Measurements from ENCODE around the gene RAB40B. TPM values are rescaled to one million over a fixed set of nuclear protein-coding genes. Genes with fewer than 3 reads are reported as not detected.

The RAB40B gene
- total RNA-seq, 2 donors from 2014 or later: 23.8 to 34.9 TPM

DNA sequence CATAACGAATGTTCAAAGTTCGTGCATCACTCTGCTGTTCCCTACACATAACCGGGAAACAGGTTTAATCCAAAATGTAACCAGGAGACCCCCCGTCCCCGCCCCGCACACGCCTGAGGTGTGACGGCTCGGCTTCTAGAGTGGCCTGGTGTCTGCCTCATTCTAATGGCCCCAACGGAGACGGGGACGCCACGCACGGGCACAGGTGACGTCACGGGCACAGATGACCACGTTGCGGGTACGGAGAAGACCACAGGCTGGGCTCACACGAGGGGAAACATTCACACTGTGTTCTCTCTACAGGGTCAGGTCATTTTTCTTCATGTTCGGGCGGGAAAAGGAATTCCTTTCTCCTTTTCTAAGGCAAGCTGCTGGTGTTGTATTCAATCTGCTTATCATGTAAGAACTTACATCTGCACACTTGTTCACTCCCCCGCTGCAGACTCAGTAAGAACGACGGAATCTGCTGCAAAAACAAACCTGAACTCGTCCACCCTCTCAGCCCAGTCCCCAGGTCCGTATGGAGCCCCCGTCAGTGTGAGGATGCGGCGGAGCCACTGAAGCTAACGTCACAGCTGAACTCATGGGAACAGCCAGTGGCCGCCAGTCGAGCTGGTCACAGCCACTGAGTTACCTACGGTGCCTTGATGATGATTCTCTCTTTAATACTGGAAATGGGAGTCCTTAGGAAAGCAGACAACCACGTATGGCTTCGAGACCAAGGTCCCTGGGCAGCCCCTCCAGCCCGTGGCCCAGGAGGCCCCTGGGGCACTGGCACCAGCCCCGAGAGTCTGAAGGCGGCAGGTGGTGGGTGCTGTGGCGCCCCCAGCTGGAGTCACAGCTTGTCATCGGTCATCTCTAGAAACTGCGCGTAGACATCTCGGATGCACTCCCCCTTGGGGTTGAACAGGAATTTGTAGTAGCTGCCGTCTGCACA, 83.1 kb downstream of the RAB40B start:
- intact Hi-C loops (cut with DNase I): no loop called here
- Histone ChIP-seq H3K4me1 (replicated peaks) (no peaks in the 10 kb centered on the region), H3K27ac (peak overlapping the region in 1 of 2 donors; percentile 65), H3K9me3 (no peaks in the 10 kb centered on the region), H3K36me3 (peaks cover 6 to 15% of the 10 kb centered on the region in 2 donors), H3K4me3 (no peak overlapping the region), H3K27me3 (replicated peaks; ENCODE audit: insufficient read depth) (no peaks in the 10 kb centered on the region)
- 87% methylated on average over 45 of the region's 45 CpGs for WGBS
- no peak for DNase-seq (ENCODE audit: low spot score)
- TF ChIP-seq CTCF (IDR thresholded peaks at IDR 0.05): no peak
- no peak for TF ChIP-seq POLR2AphosphoS5 (IDR thresholded peaks at IDR 0.05)
- TF ChIP-seq POLR2A (IDR thresholded peaks at IDR 0.05): no peak

- Histone ChIP-seq H3K9me3 (no peaks in the 10 kb centered on the region), H3K27me3 (replicated peaks; ENCODE audit: insufficient read depth) (no peaks in the 10 kb centered on the region), H3K4me1 (replicated peaks) (no peaks in the 10 kb centered on the region), H3K4me3 (no peak overlapping the region), H3K36me3 (peaks cover 6 to 15% of the 10 kb centered on the region in 2 donors), H3K27ac (peak overlapping the region; percentile 16 to 65)
- intact Hi-C loops (cut with DNase I): no loop called here
- WGBS: 50% methylated on average over 7 of the region's 22 CpGs
- no peak for DNase-seq (ENCODE audit: low spot score)
- TF ChIP-seq POLR2AphosphoS5 (IDR thresholded peaks at IDR 0.05): no peak
- TF ChIP-seq CTCF (IDR thresholded peaks at IDR 0.05): no peak
- no peak for TF ChIP-seq POLR2A (IDR thresholded peaks at IDR 0.05)
These were observed 84.3 kb downstream of the RAB40B start for GRCh38 chr17:82614095-82614631.

- Histone ChIP-seq H3K4me3 (no peak overlapping the region), H3K27me3 (replicated peaks; ENCODE audit: insufficient read depth) (no peaks in the 10 kb centered on the region), H3K9me3 (no peaks in the 10 kb centered on the region), H3K4me1 (replicated peaks) (no peaks in the 10 kb centered on the region), H3K27ac (peak overlapping the region; percentile 16 to 65), H3K36me3 (peaks cover 6 to 12% of the 10 kb centered on the region in 2 donors)
- TF ChIP-seq POLR2A (IDR thresholded peaks at IDR 0.05) (no peak), POLR2AphosphoS5 (IDR thresholded peaks at IDR 0.05) (peak; percentile 19)
- DNase-seq (ENCODE audit: low spot score): peak; percentile 61
- whole genome bisulfite sequencing: 59% methylated on average over 37 of the region's 37 CpGs
- intact Hi-C loops (cut with DNase I): no loop called here
These were observed 85.0 kb downstream of the RAB40B start for GRCh38 chr17:82613283-82614094.

DNA sequence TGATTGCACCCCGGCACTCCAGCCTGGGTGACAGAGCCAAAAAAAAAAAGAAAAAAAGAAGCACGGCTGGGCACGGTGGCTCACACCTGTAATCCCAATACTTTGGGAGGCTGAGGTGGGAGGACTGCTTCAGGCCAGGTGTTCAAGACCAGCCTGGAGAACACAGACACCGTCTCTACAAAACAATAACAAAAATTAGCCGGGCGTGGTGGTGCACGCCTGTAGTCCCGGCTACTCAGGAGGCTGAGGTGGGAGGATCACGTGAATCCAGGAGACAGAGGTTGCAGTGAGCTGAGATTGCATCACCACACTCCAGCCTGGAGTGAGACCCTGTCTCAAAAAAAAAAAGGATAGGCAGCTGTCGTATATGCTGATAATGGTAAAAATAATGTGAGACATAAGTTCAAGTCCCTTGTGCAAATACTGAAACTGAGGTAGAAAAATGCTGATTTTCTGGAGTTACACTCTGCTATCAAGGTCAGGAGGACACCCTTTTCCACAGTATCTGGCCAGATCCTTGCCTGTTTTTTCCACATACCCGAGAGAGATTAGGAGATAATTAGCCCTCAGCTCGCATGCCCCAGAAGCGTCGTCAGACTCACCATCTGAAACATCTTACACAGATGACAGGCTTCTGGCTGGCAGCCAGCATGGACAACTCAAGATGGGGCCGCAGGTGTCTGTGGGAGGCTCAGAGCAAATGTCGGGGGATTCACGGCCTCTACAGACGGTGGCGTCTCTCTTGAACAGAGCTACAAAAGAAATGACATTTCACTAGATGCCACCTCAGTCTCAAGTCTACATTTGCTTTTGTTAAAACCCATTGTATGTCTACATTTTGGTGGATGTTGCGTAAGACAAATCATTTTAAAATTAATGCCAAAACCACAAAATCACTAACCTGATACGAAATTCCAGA, 87.1 kb downstream of the RAB40B start:
- Histone ChIP-seq H3K36me3 (peaks cover 0 to 6% of the 10 kb centered on the region in 2 donors), H3K27me3 (replicated peaks; ENCODE audit: insufficient read depth) (no peaks in the 10 kb centered on the region), H3K9me3 (no peaks in the 10 kb centered on the region), H3K4me3 (no peak overlapping the region), H3K4me1 (replicated peaks) (no peaks in the 10 kb centered on the region), H3K27ac (no peak overlapping the region)
- WGBS: 72% methylated on average over 21 of the region's 21 CpGs
- no peak for DNase-seq (ENCODE audit: low spot score)
- TF ChIP-seq POLR2A (IDR thresholded peaks at IDR 0.05) (no peak), CTCF (IDR thresholded peaks at IDR 0.05) (no peak), POLR2AphosphoS5 (IDR thresholded peaks at IDR 0.05) (no peak)
- intact Hi-C loops (cut with DNase I): no loop called here

All from prostate gland (tissue), 2 donors.